Epidermal melanocyte (primary cell): ENCODE results near the gene BCKDHB.
"Not testable (repeated sequence)": the region's sequence is repeated elsewhere in the genome, so short reads cannot be mapped to it uniquely, and the experiment has no call there.

Source experiments
- DNase-seq: peaks from one replicate; pipeline ENCODE4 v3.0.0; 2011; ENCODE audit warnings: low spot score; ENCODE audit not compliant: insufficient read length

The BCKDHB gene

GRCh38 chr6:80254716-80255115 is 148.2 kb downstream of the BCKDHB start:
- no peak for DNase-seq

DNA sequence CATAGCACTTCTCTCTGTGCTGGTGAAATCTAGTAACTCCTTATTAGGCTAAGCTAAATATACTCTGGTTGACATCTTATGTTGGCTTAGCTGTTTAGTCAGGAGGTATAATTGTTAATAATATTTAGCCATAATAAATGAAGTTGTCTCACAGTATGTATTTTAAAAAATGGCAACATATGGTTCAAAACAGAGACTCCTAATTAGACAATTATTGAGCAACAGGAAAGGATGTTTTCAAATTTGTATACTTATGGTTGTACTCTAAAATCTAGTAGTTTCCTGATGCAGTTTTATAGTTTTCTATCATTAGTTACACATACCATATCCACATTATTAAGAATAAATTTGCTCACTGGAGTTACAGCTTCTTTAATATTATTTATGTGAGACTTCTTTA is 150.2 kb downstream of the BCKDHB start:
- DNase-seq: no peak

- no peak for DNase-seq
Observed at GRCh38 chr6:80259118-80259517, 152.6 kb downstream of the BCKDHB start.

GRCh38 chr6:80263585-80263984 is 157.1 kb downstream of the BCKDHB start:
- DNase-seq: no peak

DNA sequence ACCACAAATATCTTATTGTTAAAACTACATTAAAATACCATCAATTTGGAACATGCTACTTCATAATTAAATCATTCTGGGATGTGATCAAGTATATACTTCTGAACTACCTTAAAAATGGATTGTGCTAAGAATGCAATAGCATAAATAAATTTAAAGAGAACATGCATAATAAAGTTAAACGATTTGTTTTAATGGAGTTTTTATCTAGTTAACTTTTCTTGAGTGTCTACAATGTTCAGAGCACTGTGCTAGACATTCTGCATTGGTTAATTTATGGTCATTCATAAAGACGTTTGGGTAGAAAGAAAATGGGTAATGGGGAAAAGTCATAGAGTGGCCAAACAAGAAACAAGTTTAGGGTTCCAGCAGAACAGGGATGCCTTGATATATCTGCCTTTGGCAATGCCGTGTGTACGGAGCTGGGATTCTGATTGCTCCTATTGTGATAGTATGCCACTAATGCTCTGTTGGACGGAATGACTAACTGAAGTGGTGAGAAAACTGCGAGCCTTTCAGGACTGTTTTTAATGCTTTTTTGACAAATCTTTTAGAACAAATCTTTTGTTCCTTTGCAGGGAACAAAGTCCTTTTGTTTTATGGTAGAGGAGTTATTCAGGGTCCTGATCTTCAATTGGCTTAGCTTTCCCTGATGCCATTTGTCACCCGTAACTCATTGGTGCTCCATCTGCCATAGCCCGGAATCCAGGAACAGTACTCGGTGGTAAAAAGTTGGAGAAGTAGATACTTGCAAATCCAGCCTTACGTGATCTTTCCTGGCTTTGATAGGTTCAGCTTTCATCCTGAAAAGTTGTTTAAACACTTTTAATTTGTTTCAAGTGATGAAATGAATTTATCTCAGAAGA is 162.6 kb downstream of the BCKDHB start:
- DNase-seq: no peak

- DNase-seq: no peak
Observed at GRCh38 chr6:80271074-80271473, 164.6 kb downstream of the BCKDHB start.

DNA sequence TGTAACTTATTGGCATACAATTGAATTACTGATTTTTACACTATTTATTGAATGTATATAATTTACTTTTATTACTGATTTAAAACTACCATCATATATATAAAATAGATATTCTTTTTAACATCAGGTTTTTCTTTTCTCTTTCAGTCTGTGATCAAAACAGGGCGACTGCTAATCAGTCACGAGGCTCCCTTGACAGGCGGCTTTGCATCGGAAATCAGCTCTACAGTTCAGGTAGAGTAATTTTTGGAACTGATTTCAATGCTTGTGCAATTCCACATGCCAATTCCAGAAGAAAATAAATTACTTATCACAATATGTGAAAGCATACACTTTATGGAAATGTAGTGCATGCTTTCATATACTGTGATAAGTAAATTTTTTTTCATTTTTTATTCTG is 166.5 kb downstream of the BCKDHB start:
- no peak for DNase-seq

GRCh38 chr6:80276861-80277260 is 170.4 kb downstream of the BCKDHB start:
- DNase-seq: no peak

GRCh38 chr6:80277501-80277900 is 171.0 kb downstream of the BCKDHB start:
- DNase-seq: no peak

- no peak for DNase-seq
Observed at GRCh38 chr6:80280262-80281010, 174.0 kb downstream of the BCKDHB start.

GRCh38 chr6:80282913-80283554 is 176.6 kb downstream of the BCKDHB start:
- DNase-seq: no peak

DNA sequence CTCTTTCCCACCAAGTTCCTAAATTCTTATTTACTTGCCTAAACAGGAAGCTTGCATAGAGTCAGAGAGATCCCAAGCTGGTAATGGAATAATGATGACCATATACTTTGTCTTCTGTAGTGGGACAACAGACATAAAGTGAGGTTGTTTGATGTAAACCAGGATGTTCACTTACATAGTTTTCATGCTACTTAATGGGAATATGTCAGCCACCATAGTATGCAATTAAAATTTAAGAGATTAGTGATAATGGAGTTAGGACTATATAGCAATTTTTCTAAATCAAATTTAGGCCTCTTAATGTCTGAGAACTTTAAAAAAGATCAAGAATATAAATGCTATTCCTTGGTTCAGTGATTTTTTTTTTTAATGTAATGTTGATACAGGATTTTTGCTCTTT is 180.6 kb downstream of the BCKDHB start:
- DNase-seq: no peak

DNA sequence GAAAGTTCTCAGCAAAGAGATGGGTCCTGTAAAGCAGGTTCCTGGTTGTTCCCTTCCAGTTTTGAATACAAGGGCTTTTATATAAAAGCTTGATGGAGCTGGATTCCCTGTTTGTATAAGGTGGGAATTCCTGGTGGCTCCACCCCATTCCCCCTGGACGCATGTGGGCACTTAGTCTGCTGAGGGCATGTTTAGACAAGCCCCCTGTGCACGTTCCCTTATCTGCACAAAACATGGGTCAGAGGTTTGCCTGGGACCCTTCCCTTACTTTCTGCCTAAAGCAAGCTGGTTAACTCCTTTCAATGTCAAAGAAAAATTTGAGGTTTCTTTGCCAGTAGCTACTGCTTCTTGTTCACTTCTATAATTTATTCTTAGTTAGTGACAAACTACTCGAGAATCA is 181.1 kb downstream of the BCKDHB start:
- no peak for DNase-seq

DNA sequence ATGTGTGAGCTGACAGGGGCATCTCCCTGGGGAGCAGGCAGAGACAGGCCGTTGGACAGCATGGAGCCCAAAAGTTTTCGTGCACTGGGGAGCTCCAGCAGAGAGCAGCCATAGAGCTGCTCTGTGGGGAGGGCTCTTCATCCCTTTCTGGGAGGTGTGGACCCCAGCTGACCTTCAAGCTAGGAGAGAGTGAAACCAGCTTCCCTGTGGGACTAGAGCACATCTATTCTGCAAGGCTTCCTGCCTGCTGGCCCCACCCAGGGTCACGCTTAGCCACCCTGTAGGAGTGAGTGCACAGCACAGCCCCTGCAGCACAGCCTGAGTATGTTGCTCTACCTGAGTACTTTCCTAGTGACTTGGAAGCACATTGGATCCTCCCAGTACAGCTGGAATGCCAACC is 183.3 kb downstream of the BCKDHB start:
- no peak for DNase-seq

DNA sequence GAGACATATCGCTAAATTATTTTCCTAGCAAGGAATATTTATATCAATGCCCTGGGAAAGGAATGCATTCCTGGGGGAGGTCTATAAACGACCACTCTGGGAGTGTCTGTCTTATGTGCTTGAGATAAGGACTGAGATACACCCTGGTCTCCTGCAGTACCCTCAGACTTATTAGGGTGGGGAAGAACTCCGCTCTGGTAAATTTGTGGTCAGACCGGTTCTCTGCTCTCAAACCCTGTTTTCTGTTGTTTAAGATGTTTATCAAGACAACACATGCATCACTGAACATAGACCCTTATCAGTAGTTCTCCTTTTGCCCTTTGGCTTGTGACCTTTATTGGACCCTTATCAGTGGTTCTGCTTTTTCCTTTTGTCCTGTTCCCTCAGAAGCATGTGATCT is 188.1 kb downstream of the BCKDHB start:
- not testable (repeated sequence) for DNase-seq

DNA sequence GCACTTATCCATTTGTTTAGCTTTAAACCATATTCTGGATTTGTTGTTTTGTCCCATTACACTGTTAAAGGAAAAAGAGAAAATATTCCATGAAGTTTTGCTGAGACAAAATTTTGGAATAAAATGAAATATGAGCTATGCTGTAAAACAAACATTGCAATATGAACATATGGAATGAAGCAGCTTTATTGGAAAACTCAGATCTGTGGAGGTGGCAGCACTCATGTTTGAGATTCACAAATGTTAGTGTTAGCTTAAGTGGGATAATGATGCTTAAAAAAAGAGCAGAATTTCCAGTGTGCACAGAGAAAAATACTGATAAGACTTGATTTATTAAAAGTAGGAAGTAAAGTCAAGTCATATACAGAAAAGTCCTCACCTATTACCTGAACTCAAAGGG is 196.2 kb downstream of the BCKDHB start:
- DNase-seq: no peak

DNA sequence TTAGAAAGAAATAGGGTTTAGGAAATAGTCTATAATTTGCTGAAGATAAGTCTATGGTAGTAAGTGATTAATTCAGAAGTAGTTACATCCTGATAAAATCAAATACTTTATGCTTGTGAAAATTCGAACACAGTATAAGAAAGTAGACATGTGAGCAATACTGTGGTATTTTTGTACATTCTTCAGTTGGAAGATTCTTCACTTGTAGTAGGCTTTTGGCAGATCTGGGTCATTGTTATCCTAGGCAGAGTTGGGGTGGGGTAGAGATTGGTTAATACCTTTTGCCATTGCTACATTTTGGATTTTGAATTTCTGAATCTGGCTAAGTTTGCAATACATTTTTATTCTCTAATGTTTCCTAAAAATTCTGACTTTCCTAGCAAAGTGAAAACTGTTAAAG is 197.5 kb downstream of the BCKDHB start:
- no peak for DNase-seq

- DNase-seq: no peak
Observed at GRCh38 chr6:80314531-80314930, 208.1 kb downstream of the BCKDHB start.

DNA sequence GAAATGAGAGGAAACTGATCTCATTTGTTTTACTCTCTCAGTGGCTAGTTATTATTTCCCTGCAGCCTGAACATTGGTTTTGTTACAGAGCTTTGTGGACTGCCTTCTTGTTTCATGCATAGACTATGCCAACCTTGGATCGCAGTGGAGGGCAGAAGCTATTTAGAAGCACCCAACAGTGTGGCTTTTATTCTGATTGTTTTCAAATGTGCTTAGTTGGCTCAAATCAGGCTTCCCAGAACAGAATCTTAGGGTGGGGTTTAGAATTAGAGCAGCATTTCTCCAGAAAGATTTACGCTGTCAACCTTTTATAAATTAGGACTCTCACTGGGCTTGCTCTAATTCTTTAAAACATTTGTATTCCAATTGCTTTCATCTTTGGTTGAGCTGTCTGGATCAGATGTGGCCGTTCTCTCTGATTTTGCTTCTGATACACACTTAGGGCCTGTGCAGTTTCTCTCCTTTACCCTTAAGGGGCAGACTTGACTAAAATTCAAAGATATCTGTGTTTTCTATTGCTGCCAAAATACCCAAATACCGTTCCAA is 210.3 kb downstream of the BCKDHB start:
- no peak for DNase-seq

GRCh38 chr6:80319196-80319595 is 212.7 kb downstream of the BCKDHB start:
- no peak for DNase-seq

- DNase-seq: no peak
Observed at GRCh38 chr6:80321011-80321410, 214.5 kb downstream of the BCKDHB start.

GRCh38 chr6:80325742-80326141 is 219.3 kb downstream of the BCKDHB start:
- no peak for DNase-seq
